Endothelial cell (in vitro differentiated cells): ENCODE measurements around the gene TXNDC8. TPM values are rescaled to one million over a fixed set of nuclear protein-coding genes. Genes with fewer than 3 reads are reported as not detected.
A peak's percentile ranks its signal among the peaks of the same experiment; 100 is the strongest.

Source experiments
- DNase-seq: peaks from one replicate; pipeline ENCODE4 v3.0.0; 2021; ENCODE audit warnings: low spot score
- H3K27ac Mint-ChIP-seq: one replicate; pipeline ENCODE4 v1.8.0; 2021; ENCODE audit warnings: mixed read lengths, inconsistent platforms; ENCODE audit not compliant: unreplicated experiment
- H3K27me3 Mint-ChIP-seq: one replicate; pipeline ENCODE4 v1.8.0; 2021; ENCODE audit warnings: mild to moderate bottlenecking, moderate library complexity, mixed read lengths, inconsistent platforms; ENCODE audit not compliant: unreplicated experiment
- H3K36me3 Mint-ChIP-seq: one replicate; pipeline ENCODE4 v1.8.0; 2021; ENCODE audit warnings: mild to moderate bottlenecking, low read depth, mixed read lengths, inconsistent platforms; ENCODE audit not compliant: unreplicated experiment
- H3K4me1 Mint-ChIP-seq: one replicate; pipeline ENCODE4 v1.8.0; 2021; ENCODE audit warnings: mild to moderate bottlenecking, mixed read lengths, inconsistent platforms; ENCODE audit not compliant: unreplicated experiment
- H3K4me3 Mint-ChIP-seq: one replicate; pipeline ENCODE4 v1.8.0; 2021; ENCODE audit warnings: mild to moderate bottlenecking, mixed read lengths, inconsistent platforms; ENCODE audit not compliant: unreplicated experiment
- H3K9me3 Mint-ChIP-seq: one replicate; pipeline ENCODE4 v1.8.0; 2021; ENCODE audit warnings: mixed read lengths, inconsistent platforms; ENCODE audit not compliant: unreplicated experiment
- total RNA-seq: library from RNA; stranded (reverse); fragmentation: NEBNext Ultra II Directional; extraction: Animal tissue kit (Norgen Biotek cat#: 25700); gene quantifications from one replicate; pipeline ENCODE4 v1.2.1, GENCODE V29; 2021; ENCODE audit not compliant: unreplicated experiment
- TF ChIP-seq, protein P1 (sequence below): fragments of 200-600 bp; sonication (generic); IDR thresholded peaks from one replicate; pipeline ENCODE4 v1.5.0; 2021; ENCODE audit warnings: antibody characterized with exemption; ENCODE audit not compliant: unreplicated experiment

The TXNDC8 gene
- total RNA-seq, 1 donor from 2014 or later: not detected

DNA sequence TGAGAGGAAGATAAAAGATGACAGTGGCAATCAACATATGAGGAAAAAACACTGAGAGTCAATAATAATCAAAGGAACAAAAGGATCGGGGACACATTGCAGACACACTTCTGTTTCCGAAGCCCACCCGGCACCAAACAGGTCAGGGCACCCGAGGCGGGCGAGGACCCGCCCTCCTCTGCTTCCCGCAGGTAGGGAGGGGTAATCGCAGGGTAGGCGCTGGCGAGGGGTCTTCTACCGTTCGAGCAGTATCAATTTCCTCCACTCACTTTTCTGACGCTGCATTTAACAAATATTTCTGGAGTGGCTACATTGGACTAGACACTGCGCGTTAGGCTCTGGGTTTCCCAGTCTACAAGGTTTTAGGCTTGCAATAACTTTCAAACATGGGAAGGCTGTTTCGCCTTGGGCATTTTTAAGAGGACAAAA, 82.6 kb downstream of the TXNDC8 start:
- DNase-seq: peak; percentile 11
- Mint-ChIP-seq H3K27ac (peak overlapping the region; percentile 61), H3K4me1 (peaks cover 15% of the 10 kb centered on the region), H3K27me3 (peaks cover 6% of the 10 kb centered on the region), H3K36me3 (peaks cover 10% of the 10 kb centered on the region), H3K9me3 (peaks cover 3% of the 10 kb centered on the region), H3K4me3 (peak overlapping the region; percentile 99)
- TF ChIP-seq, protein P1, sequence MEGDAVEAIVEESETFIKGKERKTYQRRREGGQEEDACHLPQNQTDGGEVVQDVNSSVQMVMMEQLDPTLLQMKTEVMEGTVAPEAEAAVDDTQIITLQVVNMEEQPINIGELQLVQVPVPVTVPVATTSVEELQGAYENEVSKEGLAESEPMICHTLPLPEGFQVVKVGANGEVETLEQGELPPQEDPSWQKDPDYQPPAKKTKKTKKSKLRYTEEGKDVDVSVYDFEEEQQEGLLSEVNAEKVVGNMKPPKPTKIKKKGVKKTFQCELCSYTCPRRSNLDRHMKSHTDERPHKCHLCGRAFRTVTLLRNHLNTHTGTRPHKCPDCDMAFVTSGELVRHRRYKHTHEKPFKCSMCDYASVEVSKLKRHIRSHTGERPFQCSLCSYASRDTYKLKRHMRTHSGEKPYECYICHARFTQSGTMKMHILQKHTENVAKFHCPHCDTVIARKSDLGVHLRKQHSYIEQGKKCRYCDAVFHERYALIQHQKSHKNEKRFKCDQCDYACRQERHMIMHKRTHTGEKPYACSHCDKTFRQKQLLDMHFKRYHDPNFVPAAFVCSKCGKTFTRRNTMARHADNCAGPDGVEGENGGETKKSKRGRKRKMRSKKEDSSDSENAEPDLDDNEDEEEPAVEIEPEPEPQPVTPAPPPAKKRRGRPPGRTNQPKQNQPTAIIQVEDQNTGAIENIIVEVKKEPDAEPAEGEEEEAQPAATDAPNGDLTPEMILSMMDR: no peak

DNA sequence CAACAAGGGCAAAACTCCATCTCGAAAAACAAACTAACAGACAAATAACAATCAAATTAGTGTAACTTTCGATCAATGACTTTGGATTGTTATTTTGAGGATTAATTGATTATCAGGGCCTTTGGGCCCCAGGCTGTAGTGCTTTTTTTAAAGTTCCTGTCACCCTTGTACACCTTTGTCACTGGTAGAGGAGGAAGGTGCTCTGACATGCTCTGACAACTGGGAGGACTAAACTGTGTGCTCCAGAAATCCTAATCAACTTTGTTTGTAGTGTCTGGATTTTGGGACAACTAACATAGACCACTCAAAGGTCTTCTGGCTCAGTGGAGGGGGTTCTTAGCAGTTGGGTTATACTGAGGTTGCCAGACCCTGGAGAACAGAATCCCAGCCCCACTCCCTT, 83.2 kb downstream of the TXNDC8 start:
- no peak for DNase-seq

More for the DNA sequence above, 83.2 kb downstream of the TXNDC8 start:
- Mint-ChIP-seq H3K9me3 (peaks cover 3% of the 10 kb centered on the region), H3K36me3 (peaks cover 13% of the 10 kb centered on the region), H3K4me1 (peaks cover 15% of the 10 kb centered on the region), H3K27me3 (peaks cover 6% of the 10 kb centered on the region), H3K4me3 (peak overlapping the region; percentile 99), H3K27ac (peak overlapping the region; percentile 61)
- TF ChIP-seq, protein P1: no peak

Other genes with a start within 250 kb of the TXNDC8 start
- gene C9orf152, start 129.7 kb downstream of the TXNDC8 start, total RNA-seq: not detected
- gene TXN, start 81.4 kb downstream of the TXNDC8 start, total RNA-seq: 156 TPM
- gene SVEP1, start 241.9 kb upstream of the TXNDC8 start, total RNA-seq: 0.08 TPM